Measurements from ENCODE around the gene ARMC8.

The ARMC8 gene

GRCh38 chr3:138241676-138242075, 54.6 kb downstream of the ARMC8 start:
- DNase-seq (ENCODE audit: low read depth), result no peak
- no peak overlapping the region for H3K4me3 ChIP-seq (ENCODE audit: low read depth, low read length)
- TF ChIP-seq CTCF (IDR thresholded peaks at IDR 0.05; ENCODE audit: low read depth, low read length, missing control alignments), result no peak

- no peak for DNase-seq (ENCODE audit: low read depth)
- TF ChIP-seq CTCF (IDR thresholded peaks at IDR 0.05; ENCODE audit: low read depth, low read length, missing control alignments), result no peak
- no peak overlapping the region for H3K4me3 ChIP-seq (ENCODE audit: low read depth, low read length)
Measured at GRCh38 chr3:138242466-138242865, 55.4 kb downstream of the ARMC8 start.

GRCh38 chr3:138245026-138245425, 57.9 kb downstream of the ARMC8 start:
- DNase-seq (ENCODE audit: low read depth), result no peak
- no peak for TF ChIP-seq CTCF (IDR thresholded peaks at IDR 0.05; ENCODE audit: low read depth, low read length, missing control alignments)
- no peak overlapping the region for H3K4me3 ChIP-seq (ENCODE audit: low read depth, low read length)

GRCh38 chr3:138249636-138250035, 62.5 kb downstream of the ARMC8 start:
- no peak for DNase-seq (ENCODE audit: low read depth)
- no peak overlapping the region for H3K4me3 ChIP-seq (ENCODE audit: low read depth, low read length)
- no peak for TF ChIP-seq CTCF (IDR thresholded peaks at IDR 0.05; ENCODE audit: low read depth, low read length, missing control alignments)

- H3K4me3 ChIP-seq (ENCODE audit: low read depth, low read length), result no peak overlapping the region
- no peak for TF ChIP-seq CTCF (IDR thresholded peaks at IDR 0.05; ENCODE audit: low read depth, low read length, missing control alignments)
- DNase-seq (ENCODE audit: low read depth), result no peak
Measured at GRCh38 chr3:138253609-138254008, 66.5 kb downstream of the ARMC8 start.

- no peak for DNase-seq (ENCODE audit: low read depth)
- no peak for TF ChIP-seq CTCF (IDR thresholded peaks at IDR 0.05; ENCODE audit: low read depth, low read length, missing control alignments)
- no peak overlapping the region for H3K4me3 ChIP-seq (ENCODE audit: low read depth, low read length)
Measured at GRCh38 chr3:138254216-138254615, 67.1 kb downstream of the ARMC8 start.

- TF ChIP-seq CTCF (IDR thresholded peaks at IDR 0.05; ENCODE audit: low read depth, low read length, missing control alignments), result no peak
- no peak overlapping the region for H3K4me3 ChIP-seq (ENCODE audit: low read depth, low read length)
- DNase-seq (ENCODE audit: low read depth), result no peak
Measured at GRCh38 chr3:138256022-138256421, 68.9 kb downstream of the ARMC8 start.

Measured in GM12864 (cell line).